Uterine smooth muscle cell (primary cell): Measurements from ENCODE around the gene SIK1. TPM values are rescaled to one million over a fixed set of nuclear protein-coding genes. Genes with fewer than 3 reads are reported as not detected.

Experiments
- total RNA-seq: library from RNA; depleted of rRNA; stranded (reverse); fragments of >200 nt; gene quantifications from 2 replicates; pipeline ENCODE4 v1.2.3, GENCODE V29; 2014

SIK1 gene
- total RNA-seq = 0.66 and 1.1 TPM in 2 replicates

GRCh38 chr21:43426404-43427241, at the start of gene SIK1:
Gene SIK1 (minus strand): TSS chr21:43427131. CDS start chr21:43426178, 953 bp downstream.

Other genes starting within 250 kb of the SIK1 start
- 1.00 and 2.4 TPM in 2 replicates for gene HSF2BP, start 232.4 kb upstream of the SIK1 start, total RNA-seq
- gene RRP1B, start 232.4 kb upstream of the SIK1 start, total RNA-seq = 25.4 and 32.4 TPM in 2 replicates